NOMO-1 treated with DMSO at 0.1 percent for 48 hours (cell line): Measurements from ENCODE around the gene APOC4.
"Not testable (repeated sequence)": the region's sequence is repeated elsewhere in the genome, so short reads cannot be mapped to it uniquely, and the experiment has no call there.

ENCODE experiments used
- DNase-seq: peaks from one replicate; lab custom pipeline; 2025; ENCODE audit not compliant: unreplicated experiment; lab: John Stamatoyannopoulos, UW

Gene APOC4

GRCh38 chr19:44957526-44957925 is 15.5 kb downstream of the APOC4 start:
- DNase-seq = no peak

GRCh38 chr19:44958090-44958489 is 16.1 kb downstream of the APOC4 start:
- no peak for DNase-seq

GRCh38 chr19:44959691-44960090 is 17.7 kb downstream of the APOC4 start:
- DNase-seq = no peak

- no peak for DNase-seq
Observed at GRCh38 chr19:44960906-44961728, 19.1 kb downstream of the APOC4 start.

- DNase-seq = no peak
Observed at GRCh38 chr19:44961821-44962220, 19.8 kb downstream of the APOC4 start.

GRCh38 chr19:44968118-44968517 is 26.1 kb downstream of the APOC4 start:
- no peak for DNase-seq

- no peak for DNase-seq
Observed at GRCh38 chr19:44968670-44969069, 26.6 kb downstream of the APOC4 start.

GRCh38 chr19:44969437-44969836 is 27.4 kb downstream of the APOC4 start:
- no peak for DNase-seq

- DNase-seq = not testable (repeated sequence)
Observed at GRCh38 chr19:44971451-44971850, 29.4 kb downstream of the APOC4 start.

- no peak for DNase-seq
Observed at GRCh38 chr19:44972802-44973201, 30.8 kb downstream of the APOC4 start.

- no peak for DNase-seq
Observed at GRCh38 chr19:44973982-44974735, 32.1 kb downstream of the APOC4 start.

- DNase-seq = no peak
Observed at GRCh38 chr19:44974857-44975256, 32.8 kb downstream of the APOC4 start.

GRCh38 chr19:44975444-44975843 is 33.4 kb downstream of the APOC4 start:
- DNase-seq = no peak

- no peak for DNase-seq
Observed at GRCh38 chr19:44984005-44984404, 42.0 kb downstream of the APOC4 start.

GRCh38 chr19:44985445-44985844 is 43.4 kb downstream of the APOC4 start:
- DNase-seq = no peak

GRCh38 chr19:44986389-44986788 is 44.4 kb downstream of the APOC4 start:
- DNase-seq = no peak

- DNase-seq = no peak
Observed at GRCh38 chr19:44987148-44987675, 45.2 kb downstream of the APOC4 start.

- DNase-seq = no peak
Observed at GRCh38 chr19:44988273-44988672, 46.2 kb downstream of the APOC4 start.

GRCh38 chr19:44988896-44989556 is 47.0 kb downstream of the APOC4 start:
- peak; percentile 54 for DNase-seq

- DNase-seq = no peak
Observed at GRCh38 chr19:44990459-44990858, 48.4 kb downstream of the APOC4 start.

- DNase-seq = no peak
Observed at GRCh38 chr19:44990966-44991365, 48.9 kb downstream of the APOC4 start.
